Measurements from ENCODE around the gene PSMD11. TPM values are rescaled to one million over a fixed set of nuclear protein-coding genes. Genes with fewer than 3 reads are reported as not detected.

PSMD11 gene
- total RNA-seq, 1 experiment from 2014 or later = 169 TPM

DNA sequence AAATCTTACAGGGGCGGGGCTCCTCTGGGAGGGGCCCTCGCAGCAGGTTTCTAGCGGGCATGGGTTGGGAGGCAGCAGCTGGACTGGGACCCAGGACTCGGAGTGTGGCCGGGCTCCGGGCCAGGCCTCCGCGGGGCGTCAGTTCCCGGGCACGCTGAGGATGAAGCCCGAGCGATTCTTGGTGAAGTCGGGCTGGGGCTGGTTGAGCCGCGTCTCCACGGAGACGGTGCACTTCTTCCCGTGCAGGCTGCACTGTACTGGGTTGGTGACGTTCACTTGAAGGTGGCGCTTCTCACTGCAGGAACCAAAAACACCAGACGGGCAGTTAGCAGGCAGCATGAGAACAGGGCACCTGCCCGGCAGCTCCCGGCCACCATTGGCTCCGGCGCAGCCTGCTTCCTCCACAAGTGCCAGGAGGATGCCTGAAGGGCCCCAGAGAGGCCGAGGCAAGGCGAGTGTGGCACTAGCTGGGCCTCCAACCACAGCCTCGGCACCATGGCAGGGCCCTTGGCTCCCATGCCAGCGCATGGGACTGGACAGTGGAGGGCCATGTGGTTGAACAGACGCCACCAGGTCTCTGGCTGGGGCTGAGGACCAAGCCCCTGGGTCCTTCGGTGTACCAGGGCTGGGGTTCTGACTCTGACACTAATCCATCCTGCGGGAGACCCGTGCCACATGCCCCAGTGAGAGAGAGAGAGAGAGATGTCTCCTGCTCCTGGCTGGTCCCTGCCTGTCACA is 50.5 kb downstream of the PSMD11 start:
- no peaks in the 10 kb centered on the region for H3K9me3 Mint-ChIP-seq
- Histone ChIP-seq H2BK20ac (ENCODE audit: low read depth, low read length, poor library complexity, severe bottlenecking) (no peak overlapping the region), H2AFZ (ENCODE audit: low read length) (no peak overlapping the region), H3K14ac (ENCODE audit: insufficient read depth, low read length) (no peak overlapping the region; the same call in 1 of the 2 replicates), H2BK12ac (ENCODE audit: insufficient read length, low read depth, low read length) (no peak overlapping the region), H3T11ph (ENCODE audit: low read length) (no peak overlapping the region), H3K27me3 (ENCODE audit: insufficient read depth, low read length) (no peaks in the 10 kb centered on the region), H3K79me2 (ENCODE audit: insufficient read depth, low read length) (no peaks in the 10 kb centered on the region), H3K18ac (ENCODE audit: insufficient read length, low read depth, low read length) (no peak overlapping the region), H4K8ac (replicated peaks; ENCODE audit: insufficient read length, low read depth, low read length) (no peak overlapping the region), H2BK5ac (ENCODE audit: insufficient read length, low read length) (no peak overlapping the region), H4K5ac (ENCODE audit: insufficient read length, low read depth, low read length) (no peak overlapping the region), H3K9me3 (ENCODE audit: control insufficient read depth, low read depth, low read length) (no peaks in the 10 kb centered on the region), H2BK120ac (ENCODE audit: low read depth, low read length, poor library complexity, severe bottlenecking) (no peak overlapping the region), H4K20me1 (ENCODE audit: control insufficient read depth, insufficient read depth, insufficient read length) (no peaks in the 10 kb centered on the region), H3K23ac (ENCODE audit: insufficient read length, low read depth, low read length) (no peak overlapping the region), H3K56ac (ENCODE audit: insufficient read length, low read depth, low read length) (no peak overlapping the region), H2BK15ac (ENCODE audit: low read depth, low read length) (no peak overlapping the region), H3K79me1 (ENCODE audit: insufficient read depth, low read depth, low read length, poor library complexity, severe bottlenecking) (no peaks in the 10 kb centered on the region), H3K9ac (ENCODE audit: extremely low read depth, insufficient read length, low read length) (no peak overlapping the region), H3K4me1 (ENCODE audit: insufficient read depth, low read length) (no peaks in the 10 kb centered on the region), H3K4me2 (ENCODE audit: insufficient read depth, insufficient read length, low read length) (no peak overlapping the region), H2AK5ac (ENCODE audit: insufficient read length, low read length) (no peak overlapping the region), H3K27ac (ENCODE audit: insufficient read length, low read depth, low read length) (no peak overlapping the region), H4K91ac (ENCODE audit: insufficient read length, low read depth, low read length) (no peak overlapping the region), H3K4ac (ENCODE audit: low read depth, low read length) (no peak overlapping the region), H3K23me2 (ENCODE audit: insufficient read length, low read depth, low read length, poor library complexity, severe bottlenecking) (no peaks in the 10 kb centered on the region)
- no peak overlapping the region for H3K27ac Mint-ChIP-seq
- TF ChIP-seq, protein P1, sequence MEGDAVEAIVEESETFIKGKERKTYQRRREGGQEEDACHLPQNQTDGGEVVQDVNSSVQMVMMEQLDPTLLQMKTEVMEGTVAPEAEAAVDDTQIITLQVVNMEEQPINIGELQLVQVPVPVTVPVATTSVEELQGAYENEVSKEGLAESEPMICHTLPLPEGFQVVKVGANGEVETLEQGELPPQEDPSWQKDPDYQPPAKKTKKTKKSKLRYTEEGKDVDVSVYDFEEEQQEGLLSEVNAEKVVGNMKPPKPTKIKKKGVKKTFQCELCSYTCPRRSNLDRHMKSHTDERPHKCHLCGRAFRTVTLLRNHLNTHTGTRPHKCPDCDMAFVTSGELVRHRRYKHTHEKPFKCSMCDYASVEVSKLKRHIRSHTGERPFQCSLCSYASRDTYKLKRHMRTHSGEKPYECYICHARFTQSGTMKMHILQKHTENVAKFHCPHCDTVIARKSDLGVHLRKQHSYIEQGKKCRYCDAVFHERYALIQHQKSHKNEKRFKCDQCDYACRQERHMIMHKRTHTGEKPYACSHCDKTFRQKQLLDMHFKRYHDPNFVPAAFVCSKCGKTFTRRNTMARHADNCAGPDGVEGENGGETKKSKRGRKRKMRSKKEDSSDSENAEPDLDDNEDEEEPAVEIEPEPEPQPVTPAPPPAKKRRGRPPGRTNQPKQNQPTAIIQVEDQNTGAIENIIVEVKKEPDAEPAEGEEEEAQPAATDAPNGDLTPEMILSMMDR (conservative IDR thresholded peaks at IDR 0.05) = no peak
- DNase-seq = no peak
- H3K27me3 Mint-ChIP-seq (ENCODE audit: low read depth) = no peaks in the 10 kb centered on the region
- peaks cover 1 to 6% (median 5%) of the 10 kb centered on the region in 3 experiments; a peak in 6 of 7 replicates for H3K36me3 Mint-ChIP-seq (ENCODE audit: insufficient read depth in 1 of 3, low read depth in 3 of 3)
- H3K4me3 Mint-ChIP-seq = no peak overlapping the region
- WGBS (ENCODE audit: extremely low coverage, insufficient read length, low lambda C conversion rate) = no CpG with 5 or more reads among the region's 34 CpGs
- peaks cover 39 to 42% of the 10 kb centered on the region in 2 experiments for H3K4me1 Mint-ChIP-seq
